GM12892 (cell line): ENCODE data around the gene INTS2.

ENCODE experiments used
- POLR2A ChIP-seq: IDR thresholded peaks from 2 replicates; pipeline ENCODE4 v1.6.1; 2011; ENCODE audit warnings: low read depth, low read length, control low read depth
- POLR2AphosphoS5 ChIP-seq: IDR thresholded peaks from 2 replicates; pipeline ENCODE4 v1.6.1; 2011; ENCODE audit warnings: low read depth, low read length, control low read depth

- no peak for TF ChIP-seq POLR2A
- TF ChIP-seq POLR2AphosphoS5: no peak
Measured at GRCh38 chr17:61839300-61839786, 88.4 kb downstream of the INTS2 start.
